HG02943 (cell line): Measurements from ENCODE around the gene TMEM232.
A peak's percentile ranks its signal among the peaks of the same experiment; 100 is the strongest.
"Not testable (repeated sequence)": the region's sequence is repeated elsewhere in the genome, so short reads cannot be mapped to it uniquely, and the experiment has no call there.

ENCODE experiments used
- ATAC-seq: cut with Tn5 transposase; IDR thresholded peaks from one replicate; pipeline ENCODE4 v1.9.1; 2021; ENCODE audit warnings: mild to moderate bottlenecking, low read depth, moderate library complexity; ENCODE audit not compliant: unreplicated experiment

The TMEM232 gene

GRCh38 chr5:110726249-110727024 is at the start of gene TMEM232:
Gene TMEM232, minus strand, starts transcription at chr5:110726671. Its CDS starts 59,319 bp downstream, at chr5:110667352.
- ATAC-seq = peak; percentile 100

- ATAC-seq = no peak
Observed at GRCh38 chr5:110770286-110770685, 43.8 kb upstream of the TMEM232 start.

- ATAC-seq = no peak
Observed at GRCh38 chr5:110769000-110769681, 42.7 kb upstream of the TMEM232 start.

- no peak for ATAC-seq
Observed at GRCh38 chr5:110768138-110768860, 41.8 kb upstream of the TMEM232 start.

GRCh38 chr5:110760158-110760557 is 33.7 kb upstream of the TMEM232 start:
- no peak for ATAC-seq

- ATAC-seq = no peak
Observed at GRCh38 chr5:110757118-110757729, 30.8 kb upstream of the TMEM232 start.

- ATAC-seq = no peak
Observed at GRCh38 chr5:110754181-110754580, 27.7 kb upstream of the TMEM232 start.

- ATAC-seq = no peak
Observed at GRCh38 chr5:110753600-110753999, 27.1 kb upstream of the TMEM232 start.

- no peak for ATAC-seq
Observed at GRCh38 chr5:110752953-110753352, 26.5 kb upstream of the TMEM232 start.

- ATAC-seq = peak; percentile 99
Observed at GRCh38 chr5:110751902-110752762, 25.7 kb upstream of the TMEM232 start.

- ATAC-seq = peak; percentile 98
Observed at GRCh38 chr5:110738812-110739651, 12.6 kb upstream of the TMEM232 start, which contains the start of gene SLC25A46. Gene SLC25A46, plus strand, starts transcription at chr5:110739007. Its CDS starts 113 bp downstream, at chr5:110739120.

GRCh38 chr5:110738503-110738811 is 12.0 kb upstream of the TMEM232 start:
- peak; percentile 61 for ATAC-seq

GRCh38 chr5:110736753-110737152 is 10.3 kb upstream of the TMEM232 start:
- ATAC-seq = no peak

- ATAC-seq = no peak
Observed at GRCh38 chr5:110735556-110735955, 9.1 kb upstream of the TMEM232 start.

- no peak for ATAC-seq
Observed at GRCh38 chr5:110734101-110734500, 7.6 kb upstream of the TMEM232 start.

- not testable (repeated sequence) for ATAC-seq
Observed at GRCh38 chr5:110731499-110731898, 5.0 kb upstream of the TMEM232 start.

GRCh38 chr5:110727025-110727314 is 499 bp upstream of the TMEM232 start:
- peak; percentile 66 for ATAC-seq

- ATAC-seq = no peak
Observed at GRCh38 chr5:110718311-110718710, 8.2 kb downstream of the TMEM232 start.
